DMS 273 (cell line): Measurements from ENCODE around the gene CHODL.

Experiments used
- DNase-seq: peaks from one replicate; lab custom pipeline; 2025; ENCODE audit not compliant: unreplicated experiment; lab: John Stamatoyannopoulos, UW

Gene CHODL

GRCh38 chr21:18244671-18245463 lies at the start of gene CHODL:
TSS of gene CHODL (plus strand) at chr21:18244833. CDS start at chr21:18245224, 391 bp downstream.
- peak; percentile 74 for DNase-seq

GRCh38 chr21:18204931-18205330 lies 39.7 kb upstream of the CHODL start:
- DNase-seq, result peak; percentile 50

GRCh38 chr21:18218331-18218730 lies 26.3 kb upstream of the CHODL start:
- no peak for DNase-seq

GRCh38 chr21:18220498-18220897 lies 24.1 kb upstream of the CHODL start:
- no peak for DNase-seq

GRCh38 chr21:18222346-18222745 lies 22.3 kb upstream of the CHODL start:
- DNase-seq, result no peak

- peak; percentile 56 for DNase-seq
Measured at GRCh38 chr21:18228060-18228739, 16.4 kb upstream of the CHODL start.

GRCh38 chr21:18235545-18235944 lies 9.1 kb upstream of the CHODL start:
- no peak for DNase-seq

- peak; percentile 74 for DNase-seq
Measured at GRCh38 chr21:18245464-18245967, 883 bp downstream of the CHODL start.

GRCh38 chr21:18248171-18248570 lies 3.5 kb downstream of the CHODL start:
- peak; percentile 18 for DNase-seq

- DNase-seq, result peak; percentile 86
Measured at GRCh38 chr21:18249672-18250071, 5.0 kb downstream of the CHODL start.

GRCh38 chr21:18251065-18251464 lies 6.4 kb downstream of the CHODL start:
- DNase-seq, result no peak

- peak; percentile 16 for DNase-seq
Measured at GRCh38 chr21:18252256-18252655, 7.6 kb downstream of the CHODL start.

GRCh38 chr21:18252680-18253079 lies 8.0 kb downstream of the CHODL start:
- DNase-seq, result peak; percentile 12

- DNase-seq, result no peak
Measured at GRCh38 chr21:18253221-18253620, 8.6 kb downstream of the CHODL start.

- no peak for DNase-seq
Measured at GRCh38 chr21:18253799-18254198, 9.2 kb downstream of the CHODL start.

- no peak for DNase-seq
Measured at GRCh38 chr21:18265944-18266343, 21.3 kb downstream of the CHODL start.

- DNase-seq, result no peak
Measured at GRCh38 chr21:18267496-18267895, 22.9 kb downstream of the CHODL start.

GRCh38 chr21:18268906-18269305 lies 24.3 kb downstream of the CHODL start:
- DNase-seq, result no peak

- DNase-seq, result no peak
Measured at GRCh38 chr21:18269856-18270255, 25.2 kb downstream of the CHODL start.

- DNase-seq, result no peak
Measured at GRCh38 chr21:18273400-18273799, 28.8 kb downstream of the CHODL start.

- DNase-seq, result no peak
Measured at GRCh38 chr21:18274370-18274769, 29.7 kb downstream of the CHODL start.

GRCh38 chr21:18275781-18276180 lies 31.1 kb downstream of the CHODL start:
- DNase-seq, result no peak
